Left forelimb (tissue), 1 donor: ENCODE measurements around the gene NFASC.

Experiments
- DNase-seq: peaks from one replicate; pipeline ENCODE4 v3.0.0-alpha.2; 2018; ENCODE audit warnings: low spot score

The NFASC gene

DNA sequence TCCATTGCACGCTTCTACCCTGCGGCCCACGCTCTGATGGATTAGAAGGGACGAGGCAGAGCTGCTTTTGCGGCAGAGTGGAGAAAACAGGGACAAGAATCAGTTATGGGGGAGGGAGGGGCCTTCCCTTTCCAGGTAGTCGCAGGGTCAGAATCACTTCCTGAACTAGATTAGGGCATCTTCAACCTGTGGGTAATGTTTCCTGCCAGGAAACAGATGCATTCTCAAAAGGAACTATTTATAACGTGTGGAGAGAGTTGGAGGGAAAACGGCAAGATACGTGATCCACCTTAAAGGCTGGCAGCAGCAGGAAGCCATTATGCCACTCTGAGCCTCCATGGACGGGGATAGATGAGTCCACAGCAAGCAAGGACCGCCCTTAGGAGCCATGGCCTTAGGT lies 112.5 kb downstream of the NFASC start:
- no peak for DNase-seq

DNA sequence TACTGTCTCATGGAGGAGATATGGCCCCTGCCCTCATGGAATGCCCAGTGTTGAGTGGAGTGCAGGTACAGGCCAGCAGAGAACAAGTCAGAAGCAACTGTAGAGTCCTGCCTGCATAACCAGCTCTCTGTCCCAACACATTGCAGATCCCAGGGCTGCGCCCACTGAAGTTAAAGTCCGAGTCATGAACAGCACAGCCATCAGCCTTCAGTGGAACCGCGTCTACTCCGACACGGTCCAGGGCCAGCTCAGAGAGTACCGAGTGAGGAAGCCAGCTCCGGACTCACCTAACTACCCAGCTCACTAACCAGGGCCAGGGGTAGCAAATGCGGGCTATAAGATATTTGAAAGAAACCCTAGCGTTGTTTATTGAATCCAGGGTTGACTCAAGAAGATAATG lies 113.2 kb downstream of the NFASC start:
- no peak for DNase-seq

DNA sequence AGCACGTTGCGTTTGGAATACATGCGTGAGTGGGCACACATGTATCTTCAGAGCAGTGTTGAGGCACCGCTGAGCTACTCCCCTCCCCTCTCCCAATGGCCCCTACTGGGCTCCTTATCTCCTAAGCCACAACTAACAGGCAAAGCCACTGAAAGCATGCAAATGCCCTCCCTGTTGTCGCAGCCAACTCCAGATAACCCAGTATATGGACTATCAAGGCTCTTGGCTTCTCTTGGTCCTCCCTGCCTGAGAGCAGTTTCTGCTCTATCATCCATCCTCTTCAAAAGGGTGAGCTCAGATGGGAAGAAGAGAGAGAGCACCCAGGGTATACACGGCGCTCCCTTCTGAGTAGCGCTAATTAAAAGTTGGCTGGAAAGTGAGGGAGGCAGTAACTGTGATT lies 113.8 kb downstream of the NFASC start:
- no peak for DNase-seq

DNA sequence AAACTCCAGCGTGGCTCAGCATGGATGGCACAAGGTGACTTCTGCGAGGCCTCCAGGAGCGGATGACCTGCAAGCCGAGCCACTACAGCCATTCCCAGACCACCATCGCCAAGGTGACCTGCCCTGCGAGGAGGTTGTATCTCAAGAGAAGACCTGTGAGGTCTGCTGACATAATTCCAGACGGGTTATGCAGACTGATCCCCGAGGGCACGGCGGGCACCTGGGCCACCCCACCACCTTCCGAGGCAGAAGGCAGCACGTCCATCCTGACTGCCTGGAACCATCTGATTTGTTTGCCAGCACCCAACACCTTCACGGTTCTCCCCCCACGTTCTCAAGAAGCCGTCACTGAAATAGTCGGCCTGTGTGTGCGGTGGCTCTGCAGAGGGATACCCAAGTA lies 115.5 kb downstream of the NFASC start:
- no peak for DNase-seq

DNA sequence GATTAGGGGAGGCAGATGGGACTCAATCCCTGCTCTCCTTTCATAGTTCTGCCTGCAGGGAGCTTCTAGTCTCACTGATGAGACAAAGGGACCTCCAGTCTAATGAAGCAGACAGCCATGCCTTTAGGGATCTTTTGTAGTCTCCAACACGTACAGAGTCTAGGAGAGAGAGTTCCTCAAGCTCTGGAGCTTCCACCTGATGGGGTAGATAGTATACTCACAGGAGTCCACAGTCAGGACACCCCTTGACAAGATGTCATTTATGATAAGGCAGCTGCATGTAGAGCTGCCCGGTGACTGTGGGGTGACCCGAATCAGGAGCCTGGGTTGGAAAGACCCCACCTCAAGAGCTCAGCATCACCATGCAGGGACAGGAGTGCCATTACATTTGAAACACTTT lies 117.0 kb downstream of the NFASC start:
- no peak for DNase-seq

DNA sequence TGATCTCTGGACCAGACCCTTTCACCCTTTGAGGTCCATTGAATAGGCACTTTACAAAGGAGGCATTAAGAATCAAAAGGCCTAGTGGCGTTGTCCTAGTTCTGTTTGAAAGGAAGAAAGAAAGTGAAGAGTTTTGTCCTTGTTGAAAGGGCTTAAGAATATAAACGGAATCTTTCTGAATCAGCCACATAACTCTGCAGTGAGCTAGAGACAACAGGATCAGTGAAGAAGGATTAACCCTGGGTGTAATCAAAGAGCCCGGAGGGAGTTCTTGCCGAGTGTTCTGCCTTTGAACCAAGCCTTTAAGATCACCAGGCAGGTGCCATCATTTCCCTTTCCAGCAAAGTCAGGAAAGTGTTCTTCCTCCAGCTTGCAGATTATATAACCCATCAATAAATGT lies 117.5 kb downstream of the NFASC start:
- no peak for DNase-seq

DNA sequence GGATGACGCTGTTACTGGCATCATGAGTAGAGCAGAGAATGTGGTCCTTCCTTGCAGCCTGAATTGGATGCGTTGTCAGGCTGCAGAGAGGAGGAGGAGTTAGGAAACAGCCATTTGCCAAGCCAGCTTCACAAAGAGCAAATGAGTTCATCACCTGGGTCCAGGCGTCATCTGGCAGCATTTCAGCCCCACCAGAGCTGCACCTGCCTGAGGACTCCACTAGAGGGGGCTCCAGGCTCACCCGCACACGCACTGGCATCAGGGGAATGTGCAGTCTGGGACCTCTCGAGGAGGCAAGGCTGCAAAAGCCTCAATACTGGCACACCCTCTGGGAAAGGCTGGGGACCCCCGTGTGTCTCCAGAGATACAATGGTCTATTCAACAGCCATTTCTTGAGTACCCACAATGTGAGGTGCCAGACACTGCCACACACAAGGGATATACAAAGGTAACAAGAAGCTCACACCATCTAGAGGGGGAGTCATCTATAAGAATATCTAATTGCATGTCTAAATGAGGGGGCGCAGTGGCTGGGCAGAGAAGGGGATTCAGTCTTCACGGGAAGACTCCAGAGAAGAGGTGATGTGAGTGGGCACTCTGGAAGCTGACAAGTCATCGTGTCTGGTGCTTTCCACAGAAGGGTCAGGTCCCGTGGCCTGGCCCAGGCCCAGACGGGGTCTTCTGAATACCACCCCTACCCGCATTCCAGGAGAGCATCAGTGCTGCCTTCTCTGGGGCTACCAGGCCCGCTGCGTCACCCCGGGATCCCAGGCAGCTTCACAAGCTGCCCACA lies 118.8 kb downstream of the NFASC start:
- peak; percentile 85 for DNase-seq

DNA sequence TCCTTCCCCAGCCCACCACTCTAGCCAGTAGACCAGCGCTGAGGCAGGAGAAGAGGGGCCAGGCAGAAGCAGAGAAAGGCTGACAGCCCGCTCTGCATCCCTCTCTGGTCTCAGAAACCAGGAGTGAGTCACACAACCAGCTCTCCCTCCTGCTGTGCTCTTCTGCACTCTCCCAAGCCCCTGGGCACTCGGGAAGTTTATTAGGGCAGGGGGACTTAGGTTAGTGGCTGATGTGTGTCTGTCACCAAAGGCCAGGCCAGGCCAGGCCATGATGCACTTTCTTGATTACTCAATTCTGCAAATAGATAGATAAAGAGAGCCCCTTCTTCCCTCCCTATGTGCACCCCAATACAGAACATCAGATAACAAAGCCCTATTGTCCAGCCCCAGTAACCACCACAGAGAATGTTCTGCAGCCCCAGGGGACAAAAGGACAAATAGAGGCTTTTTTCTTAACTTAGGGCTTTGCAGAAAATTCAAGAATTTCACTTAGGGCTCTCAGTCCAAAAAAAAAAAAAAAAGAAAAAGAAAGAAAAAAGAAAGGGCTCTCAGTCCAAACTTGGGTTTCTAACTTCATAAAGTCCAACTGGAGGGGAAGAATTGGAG lies 119.5 kb downstream of the NFASC start:
- no peak for DNase-seq

DNA sequence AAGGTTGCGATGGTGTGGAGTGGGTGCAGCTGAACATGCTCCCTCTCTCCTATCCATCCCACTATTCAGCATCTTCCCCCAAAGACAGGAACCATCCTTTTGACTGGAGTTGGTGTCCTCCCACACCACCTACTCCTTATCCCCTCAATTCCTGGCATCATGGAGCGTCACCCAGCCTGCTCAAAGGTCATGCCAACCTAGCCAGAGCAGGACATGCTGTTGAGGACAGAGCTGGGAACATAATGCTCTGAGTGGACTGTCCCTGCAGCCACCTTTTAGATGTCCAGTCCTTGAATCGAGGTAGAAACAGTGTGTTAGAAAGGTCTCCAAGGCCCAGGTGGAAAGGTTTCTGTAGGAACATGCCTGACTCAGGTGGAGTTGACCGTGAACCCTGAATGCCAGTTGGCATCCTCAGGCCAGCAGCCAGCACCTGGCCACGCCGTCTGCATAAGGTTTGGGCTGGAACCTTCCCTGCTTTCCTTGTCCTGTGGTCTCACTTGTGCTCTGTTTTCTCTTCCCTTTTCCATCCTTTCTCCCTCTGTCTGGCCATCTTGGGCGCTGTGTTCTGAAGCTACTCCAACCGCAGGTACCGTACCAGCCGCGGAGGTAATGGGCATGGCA lies 120.2 kb downstream of the NFASC start:
- no peak for DNase-seq

DNA sequence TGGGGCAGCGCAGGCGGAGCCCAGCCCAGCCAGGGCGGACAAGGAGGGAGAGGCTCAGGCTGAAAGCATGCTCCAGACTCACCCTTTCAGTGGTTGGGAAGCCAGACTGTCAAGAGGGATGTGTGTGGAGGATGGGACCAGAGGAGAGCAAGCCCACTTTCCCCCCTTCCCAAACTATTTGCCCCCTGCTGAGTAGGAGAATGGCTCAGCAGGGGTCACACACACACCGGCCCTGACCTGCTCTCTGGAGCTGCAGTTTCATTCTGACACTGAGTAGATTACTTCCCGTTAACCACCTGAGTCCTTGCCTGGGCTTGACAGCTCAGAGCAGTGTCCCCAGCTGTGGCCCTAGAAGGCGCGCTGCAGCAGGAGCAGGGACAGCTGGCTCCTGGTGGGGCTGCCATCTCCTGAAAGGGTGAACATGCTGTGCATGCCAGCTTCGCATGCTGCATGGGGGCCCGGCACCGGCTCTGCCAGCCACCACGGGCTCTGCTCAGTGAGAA lies 120.7 kb downstream of the NFASC start:
- no peak for DNase-seq

DNA sequence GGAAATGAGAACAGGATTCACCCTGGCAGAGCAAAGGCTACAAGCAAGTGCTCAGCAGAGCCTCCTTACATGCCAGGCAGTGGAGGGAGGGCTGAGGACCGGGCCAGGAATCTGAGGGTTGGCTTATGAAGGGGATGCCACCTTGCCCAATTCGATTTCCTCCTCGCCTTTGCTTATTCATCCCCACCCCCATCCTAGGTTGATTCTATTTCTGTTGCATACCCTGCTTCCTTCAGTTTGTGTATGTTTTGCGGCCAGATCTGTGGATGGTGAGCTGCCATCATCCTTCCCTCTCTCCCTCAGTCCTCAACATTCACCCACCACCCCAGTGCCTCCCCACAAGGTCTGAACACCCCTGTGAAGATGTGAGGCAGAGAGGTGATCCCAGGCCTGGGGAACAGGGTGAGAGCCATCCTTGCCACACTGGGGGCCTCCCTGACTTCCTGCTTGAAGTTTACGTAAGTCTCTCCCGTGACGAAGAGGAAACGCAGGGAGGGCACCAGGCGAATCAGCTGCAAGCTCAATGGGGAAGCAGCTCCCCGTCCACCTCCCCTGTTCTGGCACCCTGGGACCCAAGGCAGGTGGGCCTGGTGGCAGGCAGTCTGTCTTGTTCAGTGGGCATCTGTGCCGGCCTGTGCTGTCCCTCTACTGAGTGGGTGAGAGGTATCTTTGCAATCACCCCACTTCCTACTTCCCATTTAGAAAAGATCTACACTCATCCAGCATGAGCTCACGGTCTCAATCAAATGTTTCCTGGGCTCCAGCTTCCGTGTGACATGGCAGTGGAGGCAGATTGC lies 121.7 kb downstream of the NFASC start:
- DNase-seq: no peak

DNA sequence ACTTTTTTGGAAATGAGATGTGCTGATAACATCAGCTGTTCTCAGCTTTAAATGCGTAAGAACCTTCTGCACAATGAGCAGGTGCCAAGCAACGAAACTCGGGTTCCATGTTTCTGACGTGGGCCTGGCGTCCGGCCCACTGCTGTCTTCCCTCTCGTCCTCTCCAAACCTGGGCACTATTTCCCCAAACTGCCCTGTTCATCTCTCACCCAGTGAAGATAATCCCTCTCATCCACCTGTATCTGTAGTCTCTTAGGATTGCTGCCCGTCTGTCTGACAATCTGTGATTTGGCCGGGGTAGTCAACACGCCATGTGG lies 122.3 kb downstream of the NFASC start:
- DNase-seq: no peak

DNA sequence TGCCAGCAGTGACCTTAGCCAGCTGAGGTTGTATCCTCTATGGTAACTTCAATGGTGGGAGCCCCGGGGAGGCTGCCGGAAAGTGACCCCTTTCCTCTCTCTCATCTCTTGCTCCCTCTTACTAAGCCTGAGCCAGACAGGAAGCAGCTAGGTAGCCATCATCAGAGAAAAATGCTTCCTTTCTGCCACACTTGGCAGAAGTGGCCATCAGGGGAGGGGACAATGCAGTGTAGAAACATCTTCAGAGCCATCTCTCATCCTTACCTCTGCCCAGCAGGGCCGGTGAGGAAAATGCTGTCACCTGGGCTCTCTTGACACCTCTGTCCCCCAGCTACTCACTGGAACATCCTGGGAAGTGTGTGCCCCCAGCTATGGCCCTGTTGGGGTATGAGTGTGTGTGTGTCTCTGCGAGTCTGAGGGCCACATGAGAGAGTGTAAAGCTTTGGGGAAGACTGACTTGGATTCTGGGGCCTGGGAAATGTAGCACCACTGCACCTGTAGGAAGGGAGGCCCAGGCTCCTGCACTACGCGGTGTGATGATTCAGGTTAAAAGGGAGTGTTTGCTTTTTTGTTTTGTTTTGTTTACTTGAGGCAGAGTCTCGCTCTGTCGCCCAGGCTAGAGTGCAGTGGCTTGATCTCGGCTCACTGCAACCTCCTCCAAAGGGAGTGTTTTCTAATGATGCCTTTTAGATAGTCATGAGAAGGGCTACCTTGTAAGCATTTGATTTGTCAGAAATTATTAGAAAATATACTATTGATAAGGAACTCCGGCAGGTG lies 123.6 kb downstream of the NFASC start:
- DNase-seq: no peak

DNA sequence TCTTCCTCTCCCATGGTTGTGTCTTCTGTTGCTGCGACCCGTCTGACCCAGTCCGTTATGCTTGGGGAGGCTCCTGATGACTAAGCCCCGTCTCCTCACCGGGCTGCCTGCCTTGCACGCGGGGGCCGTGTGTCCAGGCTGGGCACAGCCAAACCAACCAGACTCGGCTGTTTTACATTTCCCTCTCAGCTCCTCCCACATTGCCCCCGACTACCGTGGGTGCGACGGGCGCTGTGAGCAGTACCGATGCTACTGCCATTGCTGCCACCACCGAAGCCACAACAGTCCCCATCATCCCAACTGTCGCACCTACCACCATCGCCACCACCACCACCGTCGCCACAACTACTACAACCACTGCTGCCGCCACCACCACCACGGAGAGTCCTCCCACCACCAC lies 126.3 kb downstream of the NFASC start:
- no peak for DNase-seq

DNA sequence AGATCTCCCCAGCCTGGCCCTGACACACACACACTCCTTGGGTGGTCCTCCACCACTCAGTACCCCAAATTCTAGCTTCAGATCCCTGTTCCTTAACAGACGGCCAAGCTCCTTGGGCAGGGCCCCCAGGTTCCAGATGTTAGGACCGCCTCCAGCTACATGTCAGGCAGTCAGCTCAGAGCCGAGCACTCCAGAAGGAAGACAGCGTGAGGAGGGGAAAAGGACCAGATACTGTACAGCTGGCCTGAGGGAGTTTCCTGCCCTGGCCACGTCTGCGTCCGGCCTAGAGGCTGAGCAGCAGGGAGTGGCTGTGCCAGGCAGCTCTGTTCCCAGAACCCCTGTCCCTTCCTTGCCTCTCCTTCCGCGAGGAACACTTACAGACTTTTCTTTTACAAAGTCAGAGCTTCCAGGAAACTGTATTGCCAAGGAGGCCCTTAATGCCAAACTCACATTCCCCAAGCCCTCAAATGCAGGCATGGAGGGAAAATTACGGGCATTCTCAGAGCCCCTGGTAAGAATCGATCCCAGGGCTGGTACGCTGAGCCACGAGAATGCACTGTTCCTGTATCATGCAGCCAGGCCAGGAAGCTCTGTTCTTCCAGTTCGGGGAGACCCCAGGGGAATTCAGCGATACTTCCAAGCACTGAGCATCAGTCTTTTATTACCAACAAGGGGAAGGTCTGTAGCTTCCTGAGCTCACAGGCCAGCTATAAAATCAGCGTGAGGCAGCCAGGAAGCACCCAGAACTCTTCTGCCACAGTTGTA lies 127.1 kb downstream of the NFASC start:
- no peak for DNase-seq

DNA sequence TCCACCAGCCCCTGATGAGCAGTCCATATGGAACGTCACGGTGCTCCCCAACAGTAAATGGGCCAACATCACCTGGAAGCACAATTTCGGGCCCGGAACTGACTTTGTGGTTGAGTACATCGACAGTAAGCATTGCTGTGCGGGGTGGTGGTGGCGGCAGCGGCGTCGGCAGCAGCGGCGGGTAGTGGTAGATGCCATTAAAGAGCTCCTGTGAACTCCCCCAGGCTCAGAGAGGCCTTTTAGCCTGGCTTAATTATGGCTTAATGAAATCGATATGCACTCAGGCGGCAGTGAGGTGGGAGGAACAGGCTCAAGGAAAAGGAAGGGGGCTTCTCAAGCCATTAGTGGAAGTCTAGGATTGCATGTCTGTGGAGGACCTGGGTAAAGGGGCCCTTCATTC lies 130.5 kb downstream of the NFASC start:
- DNase-seq: no peak

DNA sequence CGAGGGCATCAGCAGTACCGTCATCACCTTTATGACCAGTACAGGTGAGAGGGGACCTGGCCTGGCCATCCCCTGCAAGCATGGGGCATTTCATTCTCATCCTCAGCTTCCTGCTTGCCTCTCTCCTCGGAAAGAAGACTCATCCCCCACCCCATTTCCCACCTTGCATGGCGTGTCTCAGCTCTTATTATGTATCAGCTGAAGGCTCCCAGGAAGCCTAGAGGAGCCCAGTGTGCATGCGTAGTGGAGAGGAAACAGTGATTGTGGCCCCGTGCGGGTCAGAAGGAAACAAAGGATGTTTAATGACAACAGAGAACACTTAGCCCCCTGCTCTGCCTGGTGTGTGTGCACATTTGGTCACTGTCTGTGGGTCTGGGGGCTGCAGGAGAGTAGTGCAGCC lies 132.0 kb downstream of the NFASC start:
- no peak for DNase-seq

DNA sequence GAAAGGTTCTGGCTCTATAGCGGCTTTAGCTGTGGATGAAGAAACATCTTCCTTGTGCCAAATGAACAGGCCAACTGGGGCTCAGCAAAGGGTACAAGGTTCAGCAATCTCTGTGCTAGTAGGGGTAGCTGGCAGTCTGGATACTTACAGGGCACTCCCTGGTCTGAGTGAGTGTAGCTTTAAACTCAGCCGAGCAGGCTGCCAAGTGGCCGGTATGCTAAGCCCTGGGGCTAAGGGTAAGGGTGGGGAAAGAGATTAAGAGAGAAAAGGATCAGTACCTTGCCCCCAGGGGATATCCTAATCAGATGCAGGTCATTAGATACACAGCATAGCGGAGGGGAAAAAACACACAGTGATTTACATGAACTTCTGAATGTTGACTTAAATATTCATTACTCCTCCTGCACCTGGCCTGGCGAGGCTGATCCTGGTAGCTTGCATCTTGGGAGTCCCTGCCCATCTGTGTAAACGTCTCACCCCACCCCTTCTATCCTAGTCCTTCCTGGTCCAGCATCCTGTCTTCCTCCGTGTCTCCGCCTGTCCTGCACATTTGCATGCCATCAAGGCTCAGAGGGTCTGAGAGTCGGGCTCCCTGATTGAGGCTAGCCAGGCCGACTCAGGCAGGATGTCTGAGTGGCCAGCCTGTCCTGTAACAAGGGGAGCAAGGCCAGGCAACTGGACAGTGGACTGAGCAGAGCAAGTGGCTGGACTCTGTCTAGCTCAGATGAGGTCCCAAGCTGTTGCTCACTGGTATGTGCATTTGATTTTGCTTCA lies 132.9 kb downstream of the NFASC start:
- DNase-seq: no peak

DNA sequence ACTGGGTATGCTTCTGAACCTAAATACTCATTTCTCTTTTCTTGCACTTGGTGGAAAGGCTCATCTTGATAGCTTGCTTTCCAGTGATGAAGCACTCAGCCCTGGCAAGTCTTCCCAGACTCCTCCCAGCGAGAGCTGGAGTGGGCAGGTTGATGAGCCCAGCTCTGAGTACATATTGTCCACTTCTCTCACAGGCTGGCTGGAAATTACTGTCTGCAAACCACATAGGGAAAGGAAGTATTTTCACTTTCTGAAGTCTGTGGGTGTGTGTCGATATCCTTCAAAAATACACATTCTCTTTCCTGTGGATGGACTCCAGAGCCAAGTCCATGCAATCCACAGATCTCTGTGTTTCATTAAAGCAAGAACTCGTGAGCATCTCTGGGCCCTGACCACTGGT lies 133.7 kb downstream of the NFASC start:
- no peak for DNase-seq

DNA sequence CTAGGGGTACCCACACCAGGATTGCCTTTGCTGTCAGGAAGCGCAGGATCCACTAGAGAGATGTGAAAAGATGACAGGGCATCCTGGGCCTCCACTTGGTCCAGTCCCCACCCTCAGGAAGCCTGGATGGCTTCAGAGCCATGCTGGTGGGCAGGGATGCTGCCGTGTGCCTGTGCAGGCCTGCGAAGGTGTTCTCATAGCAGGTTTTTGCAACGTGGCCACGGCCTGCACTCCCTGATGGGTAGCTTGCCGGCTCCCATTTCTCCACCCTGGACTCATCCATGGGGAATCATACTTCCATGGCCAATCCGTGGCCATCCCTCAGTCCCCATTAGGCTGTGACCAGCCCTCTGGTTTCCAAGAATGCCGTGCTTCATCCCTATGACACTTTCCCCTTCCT lies 138.2 kb downstream of the NFASC start:
- DNase-seq: no peak
